ENCODE results near the gene S100P.

The S100P gene

DNA sequence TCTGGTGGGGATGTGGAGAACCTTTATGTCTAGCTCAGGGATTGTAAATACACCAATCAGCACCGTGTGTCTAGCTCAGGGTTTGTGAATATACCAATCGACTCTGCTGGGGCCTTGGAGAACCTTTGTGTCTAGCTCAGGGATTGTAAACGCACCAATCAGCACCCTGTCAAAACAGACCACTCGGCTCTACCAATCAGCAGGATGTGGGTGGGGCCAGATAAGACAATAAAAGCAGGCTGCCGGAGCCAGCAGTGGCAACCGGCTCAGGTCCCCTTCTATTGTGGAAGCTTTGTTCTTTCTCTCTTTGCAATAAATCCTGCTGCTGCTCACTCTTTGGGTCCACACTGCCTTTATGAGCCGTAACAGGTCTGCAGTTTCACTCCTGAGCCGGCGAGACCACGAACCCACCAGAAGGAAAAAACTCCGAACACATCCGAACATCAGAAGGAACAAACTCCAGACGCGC, 20.5 kb upstream of the S100P start:
- peak; percentile 40 for DNase-seq (ENCODE audit: low read depth)

DNA sequence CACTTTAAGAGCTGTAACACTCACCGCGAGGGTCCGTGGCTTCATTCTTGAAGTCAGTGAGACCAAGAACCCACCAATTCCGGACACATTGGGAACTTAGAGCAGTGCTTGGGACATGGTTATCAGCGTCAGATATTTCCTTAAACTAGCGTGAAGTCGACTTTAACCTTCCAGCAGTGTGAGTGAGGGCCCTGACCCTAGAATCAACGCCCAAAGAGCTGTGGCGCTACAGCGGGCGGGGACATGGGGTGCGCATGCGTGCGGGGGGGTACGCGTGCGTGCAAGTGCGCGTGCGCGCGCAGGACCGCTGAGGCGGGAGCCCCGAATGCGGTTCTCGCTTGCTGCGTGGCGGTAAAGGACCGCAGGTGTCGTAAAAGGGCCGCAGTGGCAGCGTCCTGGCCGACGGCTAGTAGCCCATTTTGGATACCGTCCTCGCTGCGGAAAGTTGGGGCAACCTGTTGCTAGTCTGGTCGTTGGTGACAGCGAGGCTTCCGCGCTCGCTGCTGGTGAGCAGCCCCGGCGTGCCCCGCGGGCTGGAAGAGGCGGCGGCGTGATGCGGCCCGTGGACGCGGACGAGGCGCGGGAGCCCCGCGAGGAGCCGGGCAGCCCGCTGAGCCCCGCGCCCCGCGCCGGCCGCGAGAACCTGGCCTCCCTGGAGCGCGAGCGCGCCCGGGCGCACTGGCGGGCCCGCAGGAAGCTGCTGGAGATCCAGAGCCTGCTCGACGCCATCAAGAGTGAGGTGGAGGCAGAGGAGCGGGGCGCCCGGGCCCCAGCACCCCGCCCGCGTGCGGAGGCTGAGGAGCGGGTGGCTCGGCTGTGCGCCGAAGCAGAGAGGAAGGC, 19.8 kb upstream of the S100P start:
- DNase-seq (ENCODE audit: low read depth): peak; percentile 91

DNA sequence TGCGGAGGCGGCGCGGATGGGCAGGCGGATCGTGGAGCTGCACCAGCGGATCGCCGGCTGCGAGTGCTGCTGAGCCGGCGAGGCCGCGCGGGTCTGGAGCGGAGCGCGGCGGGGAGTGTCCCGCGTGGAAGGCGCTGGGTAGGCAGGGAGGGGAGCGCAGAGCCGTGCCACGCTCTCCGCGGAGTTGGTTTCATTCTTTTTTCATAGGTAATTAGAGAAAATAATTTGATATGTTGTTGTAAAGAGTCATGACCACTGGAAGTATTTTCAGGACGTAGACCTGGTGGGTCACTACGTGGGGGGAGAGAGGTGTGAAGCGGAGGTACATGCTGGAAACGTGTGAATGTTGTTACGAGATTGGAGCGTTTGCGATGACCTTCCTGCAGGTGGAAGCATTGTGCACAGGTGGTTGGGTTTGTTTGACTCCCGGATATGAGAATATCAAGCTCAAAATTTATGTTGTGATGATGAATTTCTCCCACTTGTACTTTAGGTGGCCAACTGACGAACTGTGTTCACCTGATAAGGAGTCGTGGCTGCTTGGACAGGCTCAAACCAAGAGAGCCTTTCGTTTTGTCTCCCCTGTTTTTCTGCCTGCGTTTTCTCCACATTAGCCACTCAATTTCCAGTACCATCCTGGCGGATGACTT, 19.1 kb upstream of the S100P start:
- DNase-seq (ENCODE audit: low read depth): peak; percentile 55

DNA sequence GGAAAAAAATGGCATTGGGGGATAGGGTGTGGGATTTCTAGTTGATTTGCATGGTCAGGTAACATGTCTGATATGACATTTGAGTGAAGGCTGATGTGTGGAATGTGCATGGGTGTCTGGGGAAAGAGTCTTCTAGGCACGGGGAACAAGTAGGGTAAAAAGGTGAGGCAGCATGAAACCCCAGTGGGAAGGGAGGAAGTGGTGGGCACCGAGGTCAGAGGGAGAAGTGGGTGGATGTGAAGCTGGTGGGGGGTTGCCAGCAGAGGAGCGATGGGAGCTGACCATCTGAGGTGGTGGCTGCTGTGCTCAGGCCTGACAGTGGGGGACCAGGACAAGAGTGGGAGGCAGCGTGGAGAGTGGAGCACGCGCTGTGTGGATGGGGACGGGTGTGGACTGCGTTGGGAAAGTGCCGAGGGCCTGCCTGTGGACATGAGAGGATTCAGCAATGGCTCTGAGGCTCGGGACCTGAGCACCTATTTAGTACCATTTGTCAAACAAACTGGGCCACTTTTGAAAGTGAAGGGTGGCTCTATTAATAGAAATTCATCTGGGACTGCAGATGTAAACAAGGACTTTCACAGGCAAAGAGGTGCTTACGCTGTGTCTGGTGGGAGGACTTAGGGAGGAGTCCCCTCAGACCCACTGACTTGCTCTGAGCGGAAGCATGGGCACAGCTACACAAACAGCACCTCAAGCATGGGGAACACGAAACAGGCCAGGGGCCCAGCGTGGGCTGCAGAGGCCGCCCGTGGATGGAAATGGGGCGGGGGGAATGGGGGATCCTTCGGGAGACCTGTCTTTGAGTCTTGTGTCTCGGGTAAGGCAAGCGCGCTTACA, 16.7 kb upstream of the S100P start:
- DNase-seq (ENCODE audit: low read depth): no peak

DNA sequence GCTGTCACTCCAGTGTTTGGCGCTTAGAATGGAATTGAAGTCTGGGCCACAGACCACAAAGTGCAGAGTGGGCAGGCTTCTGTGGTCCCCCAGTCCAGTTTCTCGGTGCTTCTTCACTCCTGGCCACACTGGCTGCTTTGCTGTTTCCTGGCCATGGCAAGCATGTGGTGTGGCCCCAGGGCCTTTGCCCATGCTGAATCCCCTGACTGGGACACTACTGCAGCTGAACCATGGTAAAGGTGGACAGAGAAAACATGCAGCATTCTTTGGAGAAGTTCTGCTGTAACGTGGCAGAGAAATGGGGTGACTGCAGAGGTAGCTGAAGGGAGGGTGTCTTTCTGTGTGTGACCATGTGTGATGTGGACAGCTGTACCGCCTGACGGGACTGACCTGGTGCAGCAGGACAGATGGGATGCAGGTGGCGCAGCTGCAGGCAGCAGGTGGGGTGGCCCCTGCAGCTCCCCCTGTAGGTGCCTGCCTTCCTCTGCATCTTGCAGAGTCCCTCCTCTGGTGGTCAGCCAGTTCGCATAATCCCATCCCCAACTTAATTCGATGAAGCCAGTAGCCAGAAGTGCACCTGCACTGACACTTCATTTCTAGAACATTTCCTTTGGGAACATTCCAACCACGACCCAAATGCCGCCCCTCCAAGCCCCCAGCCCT, 13.2 kb upstream of the S100P start:
- DNase-seq (ENCODE audit: low read depth): no peak

DNA sequence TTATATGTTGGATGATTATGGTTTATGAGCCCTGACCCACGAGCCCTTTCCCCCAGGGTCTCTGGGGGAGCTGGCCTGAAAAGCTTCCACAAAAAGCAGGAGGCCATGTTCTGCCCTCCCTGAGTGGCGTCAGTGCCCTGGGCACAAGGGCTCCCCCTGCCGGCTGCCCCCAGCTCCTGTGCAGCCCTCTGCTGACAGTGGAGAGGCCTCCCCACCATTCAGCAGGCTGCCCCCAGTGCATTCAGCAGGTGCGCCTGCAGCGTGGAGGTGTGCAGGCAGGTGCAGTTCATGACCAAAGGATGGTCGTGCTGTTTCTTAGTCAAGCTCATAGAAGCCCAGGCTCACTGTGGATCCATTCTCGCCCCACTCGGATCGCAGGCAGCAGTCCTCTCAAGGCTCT, 12.5 kb upstream of the S100P start:
- no peak for DNase-seq (ENCODE audit: low read depth)

DNA sequence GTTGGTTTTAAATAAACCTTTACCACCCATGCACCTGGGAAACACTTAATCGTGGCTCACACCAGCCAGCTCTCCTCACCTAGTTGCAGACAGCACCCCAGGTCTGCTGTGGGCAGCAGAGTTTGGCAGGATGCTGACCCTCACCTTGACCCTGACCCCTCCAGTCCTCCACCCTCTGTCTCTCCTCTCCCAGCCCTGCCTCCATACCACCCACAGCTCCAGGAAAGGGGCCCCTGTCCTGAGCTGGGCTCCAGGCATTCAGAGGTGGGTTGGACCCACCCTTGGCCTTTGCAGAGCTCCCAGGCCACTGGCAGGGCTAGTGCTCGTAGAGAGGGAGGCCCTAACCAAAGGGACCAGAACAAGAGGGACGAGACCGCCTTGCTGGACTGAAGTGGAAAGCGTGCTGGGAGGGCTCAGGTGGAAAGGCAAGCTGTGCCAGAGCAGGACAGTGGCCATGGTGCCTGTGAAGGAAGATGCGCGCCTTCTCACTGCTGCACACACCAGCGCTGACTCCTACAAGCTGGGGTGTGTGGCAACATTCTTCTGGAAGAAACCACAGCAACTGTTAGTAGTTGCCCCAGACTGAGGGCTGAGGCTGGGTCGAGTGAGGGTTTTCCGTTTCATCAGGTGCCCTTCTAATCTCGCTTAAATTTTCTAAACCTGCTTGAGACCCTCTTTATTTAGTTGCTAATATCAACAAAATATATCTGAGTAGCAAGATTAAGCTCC, 10.7 kb upstream of the S100P start:
- DNase-seq (ENCODE audit: low read depth): no peak

DNA sequence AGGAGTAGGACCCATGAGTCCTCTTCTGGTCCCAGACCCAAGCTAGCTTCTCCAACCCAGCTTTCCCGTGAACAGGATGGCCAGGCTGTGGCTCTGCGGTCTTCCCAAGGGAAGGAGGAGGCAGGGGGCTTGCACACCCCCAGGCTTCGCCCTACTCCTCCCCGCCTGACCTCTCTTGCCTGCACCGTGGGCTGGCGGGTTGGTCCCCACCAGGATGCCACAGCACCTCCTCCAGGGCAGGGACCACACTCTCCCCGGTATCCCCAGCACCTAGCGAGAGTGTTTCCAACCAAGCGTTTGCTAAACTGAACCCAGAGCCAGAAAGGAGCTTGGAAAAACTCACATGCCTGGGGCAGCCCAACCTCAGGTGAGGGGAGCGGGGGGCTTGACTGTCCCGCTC, 9.0 kb upstream of the S100P start:
- no peak for DNase-seq (ENCODE audit: low read depth)

DNA sequence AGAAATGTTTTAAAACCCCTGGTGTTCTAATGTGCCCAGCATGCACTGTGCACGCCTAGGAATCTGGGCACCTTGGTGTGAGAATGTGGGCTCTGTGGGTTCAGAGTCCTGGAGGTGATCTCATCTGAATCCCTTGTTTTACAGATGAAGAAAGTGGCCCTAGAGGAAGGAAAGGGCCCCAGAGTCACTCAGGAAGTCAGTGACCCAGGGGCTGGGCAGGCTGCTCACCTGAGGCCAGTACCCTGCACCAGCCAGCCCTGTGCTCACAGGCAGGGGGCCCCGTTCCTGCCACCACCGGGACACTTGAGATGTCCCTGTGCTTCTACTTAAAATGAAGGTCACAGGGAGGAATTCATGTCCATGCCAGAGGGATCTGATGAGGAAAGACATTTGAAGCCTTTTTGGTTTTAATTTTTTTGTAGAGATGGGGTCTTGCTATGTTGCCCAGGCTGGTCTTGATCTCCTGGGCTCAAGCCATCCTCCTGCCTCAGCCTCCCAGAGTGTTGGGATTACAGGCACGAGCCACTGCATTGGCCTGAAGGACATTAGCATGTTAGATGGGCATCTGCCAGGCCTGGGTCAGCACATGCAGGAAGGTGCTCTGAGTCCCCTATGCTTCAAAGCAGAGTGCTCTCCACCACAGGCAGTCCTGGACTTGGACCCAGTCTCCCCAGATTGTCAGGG, 7.4 kb upstream of the S100P start:
- no peak for DNase-seq (ENCODE audit: low read depth)

DNA sequence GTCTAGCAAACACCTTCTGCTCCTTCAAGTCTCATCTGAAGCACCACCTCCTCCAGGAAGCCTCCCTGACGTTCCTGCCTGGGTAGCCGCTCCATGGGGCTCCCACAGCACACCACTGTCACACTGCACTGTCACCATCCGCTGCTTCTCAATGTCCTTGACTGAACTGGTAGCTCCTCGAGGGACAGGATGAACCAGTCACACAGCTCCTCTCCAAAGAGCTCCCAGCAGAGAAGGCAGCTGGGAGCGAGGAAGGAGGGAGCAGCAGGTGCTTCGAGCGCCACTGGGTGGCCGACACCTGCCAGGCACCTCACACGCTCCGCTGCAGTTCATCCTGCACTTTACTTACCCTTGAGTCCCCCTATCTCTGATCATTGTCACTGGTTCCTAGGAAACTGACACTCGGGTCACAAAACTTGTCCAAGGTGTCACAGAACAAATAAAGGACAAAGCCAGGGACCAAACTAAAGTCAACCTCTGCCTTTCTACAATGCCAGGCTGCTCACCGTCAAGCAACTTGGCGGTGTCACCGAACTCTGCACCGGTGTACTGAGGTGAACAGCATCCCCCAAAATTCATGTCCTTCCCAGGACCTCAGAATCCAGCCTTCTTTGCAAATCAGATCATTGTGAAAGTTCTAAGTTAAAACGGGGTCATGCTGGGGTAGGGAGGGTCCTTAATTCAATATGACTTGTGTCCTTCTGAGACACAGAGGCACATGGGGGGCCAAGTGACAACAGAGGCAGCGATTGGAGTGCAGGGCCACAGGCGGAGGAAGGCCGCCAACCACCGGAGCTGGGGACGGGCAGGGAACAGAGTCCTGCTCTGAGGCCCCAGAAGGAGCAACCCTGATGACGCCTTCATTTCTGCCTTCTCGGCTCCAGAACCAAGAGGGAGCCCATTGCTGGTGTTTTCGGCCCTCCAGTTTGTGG, 5.5 kb upstream of the S100P start:
- DNase-seq (ENCODE audit: low read depth): no peak

DNA sequence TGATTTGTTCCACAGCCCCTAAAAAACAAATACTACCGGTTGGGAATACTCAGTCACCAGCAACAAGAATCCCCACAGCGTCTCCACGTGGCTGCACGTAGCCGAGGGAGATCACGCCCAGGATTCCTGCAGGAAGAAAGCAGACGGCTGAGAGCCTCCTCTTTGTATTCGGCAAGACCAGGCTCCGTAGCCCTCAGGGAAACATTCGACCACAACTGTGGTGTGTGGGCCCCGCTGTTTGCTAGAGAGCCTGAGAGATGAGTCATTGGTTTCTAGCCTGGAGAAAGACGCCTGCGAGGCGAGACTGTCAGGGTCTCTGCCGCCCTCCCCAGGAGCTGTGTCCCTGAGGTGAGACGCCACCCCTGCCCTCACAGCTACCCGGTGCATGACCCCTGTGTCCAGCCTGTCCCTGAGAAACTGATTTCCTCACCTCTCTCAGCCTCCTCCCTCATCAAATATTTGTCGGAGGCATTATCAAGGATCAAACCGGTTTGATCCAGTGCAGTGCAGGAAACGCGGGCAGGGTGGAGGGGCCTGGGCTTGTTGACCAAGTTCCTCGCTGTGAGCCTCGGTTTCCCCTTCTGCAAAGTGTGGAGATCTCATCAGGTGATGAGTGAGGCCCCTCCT, 4.7 kb upstream of the S100P start:
- peak; percentile 70 for DNase-seq (ENCODE audit: low read depth)

DNA sequence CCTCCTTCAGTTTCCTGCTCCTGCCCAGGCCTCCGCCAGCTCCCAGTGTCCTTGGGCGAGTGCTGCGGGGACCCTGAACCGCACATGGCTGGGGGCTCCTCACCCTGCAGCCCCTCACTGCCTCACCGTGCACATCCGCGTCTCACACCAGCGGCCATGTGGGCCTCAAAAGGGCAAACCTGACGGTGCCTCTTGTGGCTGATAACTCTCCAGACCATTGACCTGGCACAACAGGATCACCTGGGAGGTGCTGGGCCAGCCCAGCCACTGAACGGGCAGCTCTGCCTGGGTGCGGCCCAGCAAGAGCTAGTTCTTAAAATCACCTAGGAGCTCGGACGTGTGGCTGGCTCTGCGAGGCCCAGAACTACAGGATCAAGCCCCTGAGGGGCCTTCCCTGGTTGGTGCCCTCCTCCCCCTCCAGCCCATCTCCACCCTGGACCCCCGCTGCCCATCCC, 4.1 kb upstream of the S100P start:
- DNase-seq (ENCODE audit: low read depth): no peak

DNA sequence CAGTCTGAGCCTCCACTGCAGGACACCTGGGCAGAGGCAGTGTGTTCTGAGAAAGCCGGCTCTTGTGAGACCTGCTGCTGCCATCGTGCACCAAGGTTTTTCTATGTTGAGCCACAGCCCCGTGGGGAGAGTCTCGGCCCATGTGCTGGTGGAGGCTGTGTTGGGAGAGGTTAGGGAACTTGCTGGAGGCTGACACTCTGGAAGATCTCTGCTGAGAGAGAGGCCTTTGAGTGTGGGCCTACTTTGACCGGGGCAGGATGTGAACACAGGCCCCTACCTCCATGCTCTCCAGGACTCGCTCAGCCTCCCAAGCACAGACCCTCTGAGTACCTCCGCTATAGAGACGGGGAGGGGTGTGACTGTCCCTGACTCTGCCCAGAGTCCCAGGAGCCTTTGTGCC, 1.3 kb upstream of the S100P start:
- DNase-seq (ENCODE audit: low read depth): no peak

DNA sequence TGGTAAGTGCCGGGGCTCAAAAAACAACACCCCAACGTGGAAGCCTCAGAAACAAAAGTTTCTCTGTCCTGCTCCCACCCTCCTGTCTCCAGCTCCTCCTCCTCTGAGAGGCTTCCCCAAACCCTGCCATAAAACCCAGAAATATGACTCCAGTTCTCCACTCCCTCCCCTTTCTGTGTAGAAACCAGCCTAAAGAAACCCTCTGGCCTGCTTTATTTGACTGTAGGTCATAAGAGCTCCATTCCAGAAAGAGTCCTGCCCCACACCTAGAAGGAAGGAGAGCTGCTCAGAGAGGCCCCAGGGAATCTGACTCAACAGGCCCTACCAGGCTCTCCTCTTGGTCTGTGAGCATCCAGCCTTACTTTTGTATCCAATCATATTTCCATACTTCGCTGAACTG, 872 bp upstream of the S100P start:
- DNase-seq (ENCODE audit: low read depth): no peak

DNA sequence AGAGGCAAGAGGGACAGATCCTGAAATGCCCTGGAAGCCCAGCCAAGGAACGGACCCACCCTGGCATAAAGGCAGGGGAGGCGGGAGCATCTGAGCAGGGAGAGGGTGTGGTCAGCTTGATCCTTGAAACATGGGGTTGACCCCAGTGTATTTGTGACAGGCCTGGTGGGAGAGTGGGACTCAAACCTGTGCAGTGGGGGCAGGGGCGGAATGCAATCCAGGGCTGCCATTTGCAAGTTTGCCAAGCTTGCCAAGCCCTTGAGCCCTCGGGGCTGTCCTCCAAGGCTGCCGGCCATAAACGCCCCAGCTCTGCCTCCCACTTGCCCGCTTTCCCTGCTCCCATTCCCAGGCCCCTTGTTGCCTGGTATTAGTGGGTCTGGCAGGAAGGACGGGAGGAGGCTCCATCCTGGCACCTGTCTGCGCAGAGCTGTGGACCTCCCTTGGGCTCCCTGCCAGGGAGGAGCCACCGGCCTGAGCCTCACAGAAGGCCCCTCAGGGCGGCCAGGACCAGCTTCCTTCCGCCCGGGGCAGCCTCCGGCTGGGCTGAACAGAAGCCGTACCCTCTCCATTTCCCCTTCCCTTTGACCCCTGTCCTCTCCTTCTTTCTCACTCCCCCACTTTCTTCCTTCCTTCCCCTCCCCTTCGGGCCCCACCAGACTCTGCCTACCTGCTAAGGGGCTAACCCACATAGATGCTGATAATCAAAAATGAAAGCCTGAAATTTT, 661 bp downstream of the S100P start:
- no peak for DNase-seq (ENCODE audit: low read depth)

DNA sequence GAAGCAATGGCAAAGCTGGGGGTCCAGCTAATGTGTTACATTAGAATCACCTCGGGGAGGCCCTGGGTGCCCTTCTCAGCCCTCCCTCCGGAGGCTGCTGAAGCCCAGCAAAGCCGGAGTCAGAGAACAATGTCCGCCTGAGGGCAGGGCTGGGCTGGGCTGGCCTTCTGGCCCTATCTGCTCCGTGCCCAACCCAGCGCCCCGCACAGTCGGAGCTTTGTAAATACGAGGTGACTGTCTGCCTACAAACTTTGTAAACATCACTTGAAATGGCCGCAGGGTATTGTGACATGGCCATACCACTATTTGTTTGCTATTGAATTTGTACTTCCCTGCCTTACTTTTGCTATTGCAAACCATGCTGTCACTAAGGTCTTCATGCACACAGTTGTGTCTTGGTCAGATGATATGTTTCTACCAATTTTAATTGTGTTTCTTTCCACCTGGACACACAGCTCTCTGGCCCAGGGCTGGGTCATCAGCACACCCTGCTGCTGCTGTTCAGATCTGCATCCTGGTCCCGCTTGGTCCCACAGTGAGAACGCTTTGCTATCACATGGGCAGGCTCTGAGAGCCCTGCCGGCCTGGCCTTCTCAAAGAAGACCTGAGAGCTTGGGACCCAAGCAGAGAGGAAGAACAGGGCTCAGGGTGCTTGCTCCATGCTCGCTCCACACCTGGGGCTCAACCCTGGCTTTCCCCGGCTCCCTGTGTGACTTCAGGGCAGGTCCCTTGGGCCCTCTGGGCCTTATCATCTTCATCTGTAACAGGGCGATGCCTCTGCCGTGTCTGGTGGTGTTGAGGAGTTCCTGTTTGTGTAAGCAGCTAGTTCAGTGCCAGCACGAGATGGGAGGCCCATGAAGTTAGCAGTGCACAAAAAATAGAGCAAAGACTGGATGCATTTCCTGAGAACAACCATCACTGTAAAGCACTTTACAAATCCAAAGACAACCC, 2.3 kb downstream of the S100P start:
- no peak for DNase-seq (ENCODE audit: low read depth)

DNA sequence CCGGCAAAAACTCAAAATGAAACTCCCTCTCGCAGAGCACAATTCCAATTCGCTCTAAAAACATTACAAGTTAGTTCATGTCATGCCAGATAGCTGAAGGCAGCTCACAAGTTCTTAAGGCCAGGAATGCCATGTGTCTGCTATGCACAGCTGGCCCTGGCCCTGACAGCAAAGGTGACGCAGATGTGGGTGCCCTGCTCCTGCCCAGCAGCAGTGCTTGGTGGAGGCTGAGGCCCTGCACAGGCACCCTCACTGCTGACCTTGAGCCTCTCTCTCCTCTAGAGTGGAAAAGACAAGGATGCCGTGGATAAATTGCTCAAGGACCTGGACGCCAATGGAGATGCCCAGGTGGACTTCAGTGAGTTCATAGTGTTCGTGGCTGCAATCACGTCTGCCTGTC, 2.9 kb downstream of the S100P start:
- no peak for DNase-seq (ENCODE audit: low read depth)
